Ovary (tissue), 9 donors: ENCODE results near the gene ATXN10. TPM values are rescaled to one million over a fixed set of nuclear protein-coding genes. Genes with fewer than 3 reads are reported as not detected.

ENCODE experiments used
- DNase-seq, 5 donors: peaks; one replicate each; pipeline ENCODE4 v3.0.0-alpha.2; 2019 to 2020
- H3K27ac ChIP-seq, 2 donors: fragments of 200-600 bp; one replicate each; pipeline versions ENCODE4 v1.5.1 to v1.8.0; 2019 to 2022
- H3K27me3 ChIP-seq: fragments of 200-600 bp; one replicate; pipeline ENCODE4 v1.8.0; 2022
- H3K36me3 ChIP-seq: fragments of 200-600 bp; sonication (generic); one replicate; pipeline ENCODE4 v1.5.1; 2019
- H3K4me1 ChIP-seq: one replicate; pipeline ENCODE4 v1.8.1; 2013; ENCODE audit warnings: mild to moderate bottlenecking, moderate library complexity; ENCODE audit not compliant: insufficient read depth
- H3K4me3 ChIP-seq: fragments of 200-600 bp; sonication (generic); one replicate; pipeline ENCODE4 v1.5.1; 2017
- H3K9me3 ChIP-seq, 2 donors: fragments of 200-600 bp in 1 of 2; sonication (generic) in 1 of 2; one replicate each; pipeline versions ENCODE4 v1.5.1 to v1.8.1; 2013 to 2019; ENCODE audit warnings: mild to moderate bottlenecking in 1 of 2, moderate library complexity in 1 of 2
- CTCF ChIP-seq, 3 donors: fragments of 450-650 bp in 2 of 3; fragments of 200-600 bp in 1 of 3; IDR thresholded peaks; one replicate each; pipeline versions ENCODE4 v1.5.1 to v1.8.0; 2016 to 2022; ENCODE audit warnings: antibody characterized with exemption in 3 of 3, mild to moderate bottlenecking in 1 of 3
- EP300 ChIP-seq: sonication (generic); formaldehyde crosslinking; IDR thresholded peaks from one replicate; pipeline ENCODE4 v1.6.1; 2017; ENCODE audit warnings: antibody characterized with exemption
- POLR2A ChIP-seq: fragments of 450-650 bp; IDR thresholded peaks from one replicate; pipeline ENCODE4 v1.6.1; 2017; ENCODE audit warnings: antibody characterized with exemption, mild to moderate bottlenecking, moderate library complexity
- WGBS, 3 donors: extraction: QIAGEN DNeasy Blood & Tissue Kit in 1 of 3; methylation state at CpG; one replicate each; pipeline versions ENCODE4 v1.1.5 to v1.1.7; 2013 to 2017; 5-methylcytosine and 5-hydroxymethylcytosine counted together
- intact Hi-C, 4 donors: fragments of 100-400 bp; cut with DNase I; formaldehyde crosslinking; loops; one replicate each; pipeline versions ENCODE4 v1.11.0 to v1.15.1; 2022 to 2023
- polyA plus RNA-seq, 2 donors: library from polyadenylated mRNA; stranded (reverse); fragments of 200-250 nt in 1 of 2; fragments of 350-450 nt in 1 of 2; fragmentation: Illumina TruSeq in 1 of 2; extraction: RNeasy Lipid Tissue Mini Kit (QIAGEN cat#74804) in 1 of 2; gene quantifications; one replicate each; pipeline ENCODE4 v1.2.3, GENCODE V29; 2013 to 2014
- total RNA-seq, 7 donors: library from RNA; depleted of rRNA in 2 of 7; stranded (reverse); fragments of >200 nt in 2 of 7; fragmentation: NEBNext Ultra II Directional in 3 of 7; extraction: Animal tissue kit (Norgen Biotek cat#: 25700) in 3 of 7; gene quantifications; one replicate each; pipeline versions ENCODE4 v1.1.0 to v1.2.4, GENCODE V29; 2016 to 2023
- donor health status: DM: no; HTN: no; CAD: no; lungs with moderate emphysema.
- donor health status: DM: no; HTN: no; CAD: no.
- donor health status: Bipolar disorder and iron deficiency.
- donor health status: DM: yes; HTN: yes; CAD: no.
- donor health status: DM: no; HTN: no; CAD: no.
- donor health status: DM: yes; HTN: yes; CAD: no.

Gene ATXN10
- total and polyA plus RNA-seq, 9 donors, result 77.4 to 241 (median 175) TPM

GRCh38 chr22:45864959-45865476 is 193.4 kb downstream of the ATXN10 start:
- no peak overlapping the region for H3K27ac ChIP-seq
- no peak overlapping the region for H3K4me3 ChIP-seq
- peaks cover 14% of the 10 kb centered on the region for H3K4me1 ChIP-seq
- no peaks in the 10 kb centered on the region for H3K36me3 ChIP-seq
- intact Hi-C loops, result loop anchor here in 3 of 4 donors (5.0 to 10.0 kb wide), 3 partner anchors 220 to 830 kb away; no protein-coding TSS in a partner anchor
- H3K27me3 ChIP-seq, result no peaks in the 10 kb centered on the region
- no peaks in the 10 kb centered on the region for H3K9me3 ChIP-seq
- no peak for DNase-seq
- 35 to 55% (median 48%) methylated on average over 11 of the region's 11 CpGs for WGBS, 3 donors
- TF ChIP-seq CTCF (IDR thresholded peaks at IDR 0.05), result no peak
- no peak for TF ChIP-seq EP300
- no peak for TF ChIP-seq POLR2A

- H3K9me3 ChIP-seq, result no peaks in the 10 kb centered on the region
- peak in 1 of 5 donors; percentile 32 for DNase-seq
- no peak overlapping the region for H3K27ac ChIP-seq
- no peak overlapping the region for H3K4me3 ChIP-seq
- intact Hi-C loops, result loop anchor here in 3 of 4 donors (5.0 to 10.0 kb wide), 3 partner anchors 221 to 831 kb away; no protein-coding TSS in a partner anchor
- TF ChIP-seq EP300 (no peak), CTCF (IDR thresholded peaks at IDR 0.05) (no peak), POLR2A (no peak)
- peaks cover 14% of the 10 kb centered on the region for H3K4me1 ChIP-seq
- no peaks in the 10 kb centered on the region for H3K27me3 ChIP-seq
- no peaks in the 10 kb centered on the region for H3K36me3 ChIP-seq
- WGBS, 3 donors, result 93 to 94% (median 93%) methylated on average over 24 of the region's 24 CpGs
Measured at GRCh38 chr22:45865561-45866125, 194.0 kb downstream of the ATXN10 start.

GRCh38 chr22:45866126-45866645 is 194.6 kb downstream of the ATXN10 start:
- Histone ChIP-seq H3K4me1 (peaks cover 14% of the 10 kb centered on the region), H3K36me3 (no peaks in the 10 kb centered on the region), H3K27me3 (no peaks in the 10 kb centered on the region), H3K9me3 (no peaks in the 10 kb centered on the region), H3K4me3 (no peak overlapping the region), H3K27ac (no peak overlapping the region)
- intact Hi-C loops, result loop anchor here in 3 of 4 donors (5.0 to 10.0 kb wide), 3 partner anchors 221 to 831 kb away; no protein-coding TSS in a partner anchor
- WGBS, 3 donors, result 25 to 42% (median 40%) methylated on average over 37 of the region's 37 CpGs
- DNase-seq, result peak in 1 of 5 donors; percentile 42
- TF ChIP-seq CTCF (IDR thresholded peaks at IDR 0.05) (no peak), POLR2A (no peak), EP300 (no peak)

- DNase-seq, result no peak
- H3K27ac ChIP-seq, result no peak overlapping the region
- no peaks in the 10 kb centered on the region for H3K9me3 ChIP-seq
- no peaks in the 10 kb centered on the region for H3K36me3 ChIP-seq
- no peak overlapping the region for H3K4me3 ChIP-seq
- H3K4me1 ChIP-seq, result peaks cover 14% of the 10 kb centered on the region
- WGBS, 3 donors, result 3 to 7% (median 4%) methylated on average over 24 to 55 of the region's 55 CpGs
- intact Hi-C loops, result loop anchor here in 3 of 4 donors (5.0 to 10.0 kb wide), 3 partner anchors 222 to 832 kb away; no protein-coding TSS in a partner anchor
- no peaks in the 10 kb centered on the region for H3K27me3 ChIP-seq
- TF ChIP-seq POLR2A (no peak), EP300 (no peak), CTCF (IDR thresholded peaks at IDR 0.05) (no peak)
Measured at GRCh38 chr22:45866646-45867117, 195.0 kb downstream of the ATXN10 start.
